ENCODE measurements around the gene DSG2.

DNA sequence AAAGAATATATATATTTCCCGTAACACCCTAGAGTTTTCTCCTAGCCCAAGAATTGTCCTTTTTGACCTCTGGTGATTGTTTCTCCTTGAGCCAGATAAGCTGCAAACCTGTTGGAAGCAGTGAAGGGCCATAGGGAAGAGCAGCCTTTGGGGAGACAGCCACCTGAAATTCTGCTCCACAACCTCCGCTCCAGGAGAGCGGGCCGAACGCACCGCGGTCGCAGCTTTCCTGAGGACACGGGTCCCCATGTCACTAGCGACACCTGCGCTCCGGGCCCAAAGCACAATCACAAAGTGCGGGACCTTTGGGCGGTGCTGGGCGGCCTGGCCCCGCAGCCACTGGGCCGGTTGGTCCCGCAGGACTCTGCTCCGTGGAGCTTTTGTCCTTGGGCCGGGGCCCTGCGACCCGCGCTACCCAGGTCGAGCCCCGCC, 557 bp upstream of the DSG2 start:
- TF ChIP-seq, protein P1, sequence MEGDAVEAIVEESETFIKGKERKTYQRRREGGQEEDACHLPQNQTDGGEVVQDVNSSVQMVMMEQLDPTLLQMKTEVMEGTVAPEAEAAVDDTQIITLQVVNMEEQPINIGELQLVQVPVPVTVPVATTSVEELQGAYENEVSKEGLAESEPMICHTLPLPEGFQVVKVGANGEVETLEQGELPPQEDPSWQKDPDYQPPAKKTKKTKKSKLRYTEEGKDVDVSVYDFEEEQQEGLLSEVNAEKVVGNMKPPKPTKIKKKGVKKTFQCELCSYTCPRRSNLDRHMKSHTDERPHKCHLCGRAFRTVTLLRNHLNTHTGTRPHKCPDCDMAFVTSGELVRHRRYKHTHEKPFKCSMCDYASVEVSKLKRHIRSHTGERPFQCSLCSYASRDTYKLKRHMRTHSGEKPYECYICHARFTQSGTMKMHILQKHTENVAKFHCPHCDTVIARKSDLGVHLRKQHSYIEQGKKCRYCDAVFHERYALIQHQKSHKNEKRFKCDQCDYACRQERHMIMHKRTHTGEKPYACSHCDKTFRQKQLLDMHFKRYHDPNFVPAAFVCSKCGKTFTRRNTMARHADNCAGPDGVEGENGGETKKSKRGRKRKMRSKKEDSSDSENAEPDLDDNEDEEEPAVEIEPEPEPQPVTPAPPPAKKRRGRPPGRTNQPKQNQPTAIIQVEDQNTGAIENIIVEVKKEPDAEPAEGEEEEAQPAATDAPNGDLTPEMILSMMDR (IDR thresholded peaks at IDR 0.05) = no peak
- TF ChIP-seq POLR2A (IDR thresholded peaks at IDR 0.05) = no peak
